Kidney epithelial cell (primary cell): Measurements from ENCODE around the gene E2F8. TPM values are rescaled to one million over a fixed set of nuclear protein-coding genes. Genes with fewer than 3 reads are reported as not detected.

Source experiments
- DNase-seq: peaks from one replicate; pipeline ENCODE4 v3.0.0-alpha.2; 2010; ENCODE audit warnings: low read depth
- H3K27me3 ChIP-seq: 2 replicates; pipeline ENCODE4 v1.6.0; 2011; ENCODE audit warnings: low read length; ENCODE audit not compliant: control insufficient read depth, insufficient read depth
- H3K36me3 ChIP-seq: 2 replicates; pipeline ENCODE4 v1.5.1; 2011; ENCODE audit warnings: low read length; ENCODE audit not compliant: control insufficient read depth, insufficient read depth
- H3K4me3 ChIP-seq: 2 replicates; pipeline ENCODE4 v1.5.1; 2011; ENCODE audit warnings: low read depth, mild to moderate bottlenecking, control low read depth, low read length
- CTCF ChIP-seq: IDR thresholded peaks from 2 replicates; pipeline ENCODE4 v1.5.1; 2011; ENCODE audit warnings: mild to moderate bottlenecking, moderate library complexity, low read length, control low read depth, inconsistent platforms; ENCODE audit not compliant: insufficient read depth, poor library complexity, severe bottlenecking
- total RNA-seq: library from RNA; depleted of rRNA; stranded (reverse); fragments of >200 nt; gene quantifications from 2 replicates; pipeline ENCODE4 v1.2.3, GENCODE V29; 2015

E2F8 gene
- total RNA-seq, 1 donor from 2014 or later, result 0.04 TPM

- Histone ChIP-seq H3K4me3 (no peak overlapping the region), H3K27me3 (no peaks in the 10 kb centered on the region), H3K36me3 (no peaks in the 10 kb centered on the region)
- DNase-seq, result no peak
- TF ChIP-seq CTCF, result no peak
These were observed 24.7 kb downstream of the E2F8 start for GRCh38 chr11:19216021-19216420.

GRCh38 chr11:19209617-19210370, 31.0 kb downstream of the E2F8 start:
- TF ChIP-seq CTCF, result no peak
- Histone ChIP-seq H3K36me3 (no peaks in the 10 kb centered on the region), H3K4me3 (no peak overlapping the region), H3K27me3 (peaks cover 3% of the 10 kb centered on the region)
- no peak for DNase-seq

- no peak for TF ChIP-seq CTCF
These were observed 31.7 kb downstream of the E2F8 start for GRCh38 chr11:19208959-19209546.

GRCh38 chr11:19208181-19208580, 32.6 kb downstream of the E2F8 start:
- DNase-seq, result no peak
- TF ChIP-seq CTCF, result no peak
- Histone ChIP-seq H3K4me3 (no peak overlapping the region), H3K36me3 (no peaks in the 10 kb centered on the region), H3K27me3 (peaks cover 3% of the 10 kb centered on the region)

More at GRCh38 chr11:19208959-19209546, 31.7 kb downstream of the E2F8 start:
- H3K4me3 ChIP-seq, result no peak overlapping the region
- peaks cover 3% of the 10 kb centered on the region for H3K27me3 ChIP-seq
- no peaks in the 10 kb centered on the region for H3K36me3 ChIP-seq
- no peak for DNase-seq

- H3K27me3 ChIP-seq, result peaks cover 3% of the 10 kb centered on the region
- no peak for DNase-seq
- no peaks in the 10 kb centered on the region for H3K36me3 ChIP-seq
- no peak overlapping the region for H3K4me3 ChIP-seq
- TF ChIP-seq CTCF, result no peak
These were observed 35.9 kb downstream of the E2F8 start for GRCh38 chr11:19204836-19205235.
